GM19455 (cell line): ENCODE measurements around the gene TBXA2R.

Source experiments
- ATAC-seq: cut with Tn5 transposase; IDR thresholded peaks from one replicate; pipeline ENCODE4 v1.9.1; 2021; ENCODE audit not compliant: unreplicated experiment

TBXA2R gene

GRCh38 chr19:3607303-3608078, 816 bp upstream of the TBXA2R start:
- ATAC-seq: no peak

- ATAC-seq: no peak
Measured at GRCh38 chr19:3606174-3606689, 443 bp downstream of the TBXA2R start.

GRCh38 chr19:3605770-3606169, 905 bp downstream of the TBXA2R start:
- ATAC-seq: no peak

- no peak for ATAC-seq
Measured at GRCh38 chr19:3605361-3605760, 1.3 kb downstream of the TBXA2R start.

GRCh38 chr19:3604987-3605343, 1.7 kb downstream of the TBXA2R start:
- no peak for ATAC-seq

GRCh38 chr19:3604227-3604986, 2.3 kb downstream of the TBXA2R start:
- no peak for ATAC-seq

GRCh38 chr19:3603121-3603811, 3.4 kb downstream of the TBXA2R start:
- ATAC-seq: no peak

GRCh38 chr19:3601021-3601420, 5.7 kb downstream of the TBXA2R start:
- ATAC-seq: no peak

- no peak for ATAC-seq
Measured at GRCh38 chr19:3599776-3600187, 6.9 kb downstream of the TBXA2R start.

GRCh38 chr19:3595521-3596061, 11.1 kb downstream of the TBXA2R start:
- no peak for ATAC-seq

GRCh38 chr19:3593156-3593555, 13.5 kb downstream of the TBXA2R start:
- no peak for ATAC-seq

- no peak for ATAC-seq
Measured at GRCh38 chr19:3591876-3592613, 14.6 kb downstream of the TBXA2R start.

- ATAC-seq: no peak
Measured at GRCh38 chr19:3590991-3591659, 15.6 kb downstream of the TBXA2R start.

GRCh38 chr19:3589949-3590348, 16.7 kb downstream of the TBXA2R start:
- ATAC-seq: no peak

GRCh38 chr19:3589439-3589838, 17.2 kb downstream of the TBXA2R start:
- no peak for ATAC-seq

GRCh38 chr19:3586707-3587346, 19.8 kb downstream of the TBXA2R start:
- no peak for ATAC-seq

GRCh38 chr19:3586127-3586626, 20.5 kb downstream of the TBXA2R start:
- ATAC-seq: no peak

- no peak for ATAC-seq
Measured at GRCh38 chr19:3585301-3586126, 21.2 kb downstream of the TBXA2R start, which contains the start of gene GIPC3. Gene GIPC3 (plus strand): TSS chr19:3585478. CDS start chr19:3585598, 120 bp downstream.
